ENCODE results near the gene IL13.
"Not testable (repeated sequence)": the region's sequence is repeated elsewhere in the genome, so short reads cannot be mapped to it uniquely, and the experiment has no call there.

Gene IL13

GRCh38 chr5:132684922-132685720 is 27.1 kb downstream of the IL13 start:
- no peak for DNase-seq (ENCODE audit: low read depth)
- no peak overlapping the region for H3K4me3 ChIP-seq (ENCODE audit: low read depth, low read length)

DNA sequence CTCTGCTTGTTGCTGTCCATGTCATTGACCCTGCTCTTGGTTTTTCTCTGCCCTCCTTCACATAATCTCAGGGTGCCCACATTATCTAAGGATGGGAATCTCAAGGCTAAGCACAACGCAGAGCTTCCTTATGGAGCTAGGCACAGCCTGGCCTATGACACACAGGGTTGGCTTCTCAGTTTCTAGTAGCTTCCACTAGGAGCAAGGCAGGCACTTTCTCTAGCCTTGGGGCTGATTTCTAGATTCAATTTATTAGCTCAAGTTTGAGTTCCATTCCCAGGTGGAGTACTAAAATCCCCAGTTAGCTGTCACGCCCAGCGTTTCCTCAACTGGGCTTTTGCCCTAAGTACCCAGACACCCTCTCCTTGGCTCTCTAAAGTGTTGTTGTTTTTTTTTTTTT is 28.2 kb downstream of the IL13 start:
- H3K4me3 ChIP-seq (ENCODE audit: low read depth, low read length), result no peak overlapping the region
- no peak for DNase-seq (ENCODE audit: low read depth)

DNA sequence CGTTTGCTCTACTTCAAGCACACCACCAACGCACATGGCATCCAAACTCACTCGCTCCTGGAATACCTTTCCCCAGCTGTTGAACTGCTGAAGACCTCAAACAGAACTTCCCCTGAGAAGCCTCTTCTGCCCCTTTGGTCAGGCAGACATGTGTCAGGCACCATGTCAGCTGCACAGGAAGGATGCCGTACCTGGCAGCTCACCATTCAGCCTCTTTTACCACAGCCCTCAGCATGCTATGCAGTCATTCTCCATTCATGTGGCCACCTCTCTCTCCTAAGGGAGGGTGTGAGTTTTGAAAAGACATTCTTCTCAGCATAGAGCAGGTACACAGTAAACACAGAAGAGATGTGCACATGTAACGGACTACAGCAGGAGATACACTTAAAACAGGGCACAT is 30.0 kb downstream of the IL13 start:
- no peak overlapping the region for H3K4me3 ChIP-seq (ENCODE audit: low read depth, low read length)
- DNase-seq (ENCODE audit: low read depth), result no peak

GRCh38 chr5:132688536-132689339 is 30.8 kb downstream of the IL13 start:
- no peak for DNase-seq (ENCODE audit: low read depth)
- H3K4me3 ChIP-seq (ENCODE audit: low read depth, low read length), result no peak overlapping the region

DNA sequence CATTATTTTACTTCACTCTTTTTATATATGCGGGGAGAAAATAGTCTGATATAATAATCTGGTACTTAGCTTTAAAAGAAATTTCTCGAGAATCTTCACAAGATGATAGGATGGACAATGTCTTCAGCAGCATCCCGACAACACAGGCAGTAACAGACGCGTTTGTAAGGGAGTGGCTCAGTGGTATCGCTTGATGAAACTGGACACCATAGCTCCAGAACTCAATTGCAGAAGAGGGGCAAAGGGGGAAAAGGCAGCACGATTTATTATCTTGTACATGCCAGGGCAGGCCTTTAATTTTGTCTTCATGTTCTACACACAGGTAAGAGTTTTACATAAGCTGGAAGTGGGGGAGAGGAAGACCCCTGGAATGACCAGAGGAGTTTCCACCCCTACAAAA is 31.5 kb downstream of the IL13 start:
- no peak for DNase-seq (ENCODE audit: low read depth)
- H3K4me3 ChIP-seq (ENCODE audit: low read depth, low read length), result no peak overlapping the region

- no peak for DNase-seq (ENCODE audit: low read depth)
- no peak overlapping the region for H3K4me3 ChIP-seq (ENCODE audit: low read depth, low read length)
These were observed 32.2 kb downstream of the IL13 start for GRCh38 chr5:132690156-132690555.

DNA sequence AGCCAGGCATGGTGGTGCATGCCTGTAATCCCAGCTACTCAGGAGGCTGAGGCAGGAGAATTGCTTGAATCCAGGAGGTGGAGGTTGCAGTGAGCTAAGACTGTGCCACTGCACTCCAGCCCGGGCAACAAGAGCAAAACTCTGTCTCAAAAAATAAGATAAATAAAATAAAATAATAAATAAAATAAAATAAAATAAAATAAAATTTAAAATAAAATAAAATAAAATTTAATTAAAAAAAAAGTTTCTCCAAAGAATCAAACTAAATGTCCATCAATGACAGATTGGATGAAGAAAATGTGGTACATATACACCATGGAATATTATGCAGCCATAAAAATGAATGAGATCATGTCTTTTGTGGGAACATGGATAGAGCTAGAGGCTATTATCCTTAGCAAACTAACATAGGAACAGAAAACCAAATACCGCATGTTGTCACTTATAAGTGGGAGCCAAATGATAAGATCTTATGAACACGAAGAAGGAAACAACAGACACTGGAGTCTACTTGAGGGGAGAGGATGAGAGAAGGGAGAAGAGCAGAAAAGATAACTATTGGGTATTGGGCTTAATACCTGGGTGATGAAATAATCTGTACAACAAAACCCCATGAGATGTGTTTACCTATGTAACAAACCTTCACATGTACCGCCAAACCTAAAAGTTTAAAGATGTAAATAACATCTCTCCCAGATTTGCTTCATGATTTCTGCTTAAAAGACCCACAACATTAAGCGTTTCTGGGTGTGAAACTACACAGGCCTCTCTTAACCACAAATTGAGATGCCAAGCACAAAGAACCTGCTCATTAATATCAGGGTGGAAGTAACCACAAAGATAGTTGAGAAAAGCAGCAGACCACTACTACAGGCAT is 34.0 kb downstream of the IL13 start:
- not testable (repeated sequence) for DNase-seq (ENCODE audit: low read depth)

DNA sequence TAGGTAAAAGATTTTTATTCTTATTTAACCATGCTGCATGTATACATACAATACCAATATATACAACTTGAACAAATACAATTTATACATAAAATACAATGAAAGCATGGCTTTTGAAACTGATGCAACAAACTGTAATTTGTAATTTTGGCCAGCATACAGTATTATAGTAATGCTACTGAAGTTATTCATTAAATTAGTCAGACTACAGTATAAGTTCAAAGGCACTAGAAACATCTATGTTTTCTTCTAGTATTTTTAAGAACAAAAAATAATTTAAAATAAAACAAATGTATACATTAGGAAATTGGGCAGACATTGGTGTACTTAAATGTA is 34.6 kb downstream of the IL13 start:
- no peak overlapping the region for H3K4me3 ChIP-seq (ENCODE audit: low read depth, low read length)
- DNase-seq (ENCODE audit: low read depth), result no peak

More for the DNA sequence above, 34.0 kb downstream of the IL13 start:
- H3K4me3 ChIP-seq (ENCODE audit: low read depth, low read length), result not testable (repeated sequence)

- H3K4me3 ChIP-seq (ENCODE audit: low read depth, low read length), result no peak overlapping the region
- no peak for DNase-seq (ENCODE audit: low read depth)
These were observed 38.0 kb downstream of the IL13 start for GRCh38 chr5:132695956-132696355.

DNA sequence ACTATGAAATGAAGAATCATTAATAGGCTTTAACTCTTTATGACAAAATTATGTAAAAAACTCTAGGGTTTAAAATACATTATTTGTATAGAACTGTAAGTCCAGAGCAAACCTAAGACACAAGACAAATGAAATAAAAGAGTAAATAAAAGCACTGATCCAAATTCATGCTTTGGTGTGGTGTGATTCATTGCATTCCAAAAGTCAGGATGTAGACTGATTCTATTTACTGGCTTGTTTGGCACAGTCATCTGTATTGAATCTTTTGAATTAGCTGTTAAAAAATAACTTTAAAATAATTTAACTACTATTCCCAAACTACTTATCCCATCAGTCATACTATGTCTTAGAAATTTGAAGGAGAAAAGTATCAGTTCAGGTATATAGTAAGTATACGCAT is 46.9 kb downstream of the IL13 start:
- no peak for DNase-seq (ENCODE audit: low read depth)

GRCh38 chr5:132708645-132709044 is 50.7 kb downstream of the IL13 start:
- H3K4me3 ChIP-seq (ENCODE audit: low read depth, low read length), result no peak overlapping the region
- DNase-seq (ENCODE audit: low read depth), result no peak

More for the DNA sequence above, 46.9 kb downstream of the IL13 start:
- H3K4me3 ChIP-seq (ENCODE audit: low read depth, low read length), result no peak overlapping the region
